Suprapubic skin (tissue), 4 donors: ENCODE data around the gene TBX19. TPM values are rescaled to one million over a fixed set of nuclear protein-coding genes. Genes with fewer than 3 reads are reported as not detected.
A peak's percentile ranks its signal among the peaks of the same experiment; 100 is the strongest.

ENCODE experiments used
- DNase-seq, 2 donors: peaks; one replicate each; pipeline ENCODE4 v3.0.0-alpha.2; 2019; ENCODE audit warnings: low spot score in 2 of 2
- H3K27ac ChIP-seq: fragments of 200-600 bp; sonication (generic); one replicate; pipeline ENCODE4 v1.5.1; 2019
- H3K27me3 ChIP-seq: fragments of 200-600 bp; sonication (generic); one replicate; pipeline ENCODE4 v1.5.1; 2019
- H3K36me3 ChIP-seq: fragments of 200-600 bp; sonication (generic); one replicate; pipeline ENCODE4 v1.5.1; 2019
- H3K4me1 ChIP-seq: fragments of 200-600 bp; sonication (generic); one replicate; pipeline ENCODE4 v1.5.1; 2019
- H3K4me3 ChIP-seq: fragments of 200-600 bp; sonication (generic); one replicate; pipeline ENCODE4 v1.5.1; 2019; ENCODE audit warnings: mild to moderate bottlenecking
- H3K9me3 ChIP-seq: fragments of 200-600 bp; sonication (generic); one replicate; pipeline ENCODE4 v1.5.1; 2019
- EP300 ChIP-seq: sonication (generic); formaldehyde crosslinking; IDR thresholded peaks from one replicate; pipeline ENCODE4 v1.6.1; 2017; ENCODE audit warnings: antibody characterized with exemption
- POLR2A ChIP-seq, 2 donors: fragments of 450-650 bp; IDR thresholded peaks; one replicate each; pipeline ENCODE4 v1.6.1; 2017; ENCODE audit warnings: antibody characterized with exemption in 2 of 2, mild to moderate bottlenecking in 2 of 2, moderate library complexity in 2 of 2
- POLR2AphosphoS5 ChIP-seq, 3 donors: sonication (generic); formaldehyde crosslinking; IDR thresholded peaks; one replicate each; pipeline ENCODE4 v1.6.1; 2017; ENCODE audit warnings: antibody characterized with exemption in 3 of 3
- WGBS: methylation state at CpG from one replicate; pipeline ENCODE4 v1.1.5; 2018; 5-methylcytosine and 5-hydroxymethylcytosine counted together
- total RNA-seq, 4 donors: library from RNA; depleted of rRNA; stranded (reverse); fragments of >200 nt; gene quantifications; one replicate each; pipeline ENCODE4 v1.1.0, GENCODE V29; 2016
- TF ChIP-seq, protein P1 (sequence below), 2 donors: fragments of 200-600 bp in 1 of 2; fragments of 450-650 bp in 1 of 2; sonication (generic) in 1 of 2; IDR thresholded peaks; one replicate each; pipeline ENCODE4 v1.5.1; 2016 to 2019; ENCODE audit warnings: antibody characterized with exemption in 2 of 2, mild to moderate bottlenecking in 1 of 2, moderate library complexity in 1 of 2

The TBX19 gene
- total RNA-seq, 4 donors from 2014 or later, result 1.8 to 6.7 (median 2.8) TPM

DNA sequence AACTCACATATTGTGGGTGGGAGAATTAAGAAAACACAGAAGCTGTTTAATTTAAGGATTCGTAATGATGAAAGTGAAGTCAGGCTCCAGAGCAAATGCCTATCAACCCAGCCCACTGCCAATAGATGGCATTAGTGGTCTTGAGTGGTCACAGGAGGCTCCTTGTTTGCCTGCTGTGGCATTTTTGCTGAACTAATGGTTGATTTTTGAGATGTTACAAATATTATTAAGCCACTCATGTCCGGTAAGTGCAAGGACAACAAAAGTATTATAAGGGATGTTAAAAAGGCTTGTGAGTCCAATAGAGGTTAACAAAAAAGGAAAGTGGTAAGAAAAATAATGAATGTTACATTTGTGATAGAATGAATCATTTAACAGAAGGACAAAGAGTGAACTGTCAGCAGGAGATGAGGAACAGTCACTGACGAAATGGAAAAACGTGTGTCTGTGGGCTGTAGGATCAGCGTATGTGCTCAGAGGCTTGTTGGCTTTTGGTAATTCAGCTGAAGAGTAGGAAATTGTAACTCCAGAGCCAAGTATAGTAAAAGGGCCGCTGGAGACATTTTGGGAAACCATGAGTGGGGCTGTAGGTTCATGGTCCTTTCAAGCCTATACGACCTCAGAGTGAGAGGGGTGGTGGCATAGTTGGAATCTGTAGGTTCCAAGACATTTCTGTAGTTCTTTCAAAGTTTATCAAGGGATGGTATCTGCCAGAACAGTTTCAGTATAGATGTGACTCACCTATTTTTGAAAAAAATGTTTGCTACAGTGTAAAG, 43.7 kb upstream of the TBX19 start:
- peaks cover 14% of the 10 kb centered on the region for H3K4me1 ChIP-seq
- H3K36me3 ChIP-seq, result peaks cover 76% of the 10 kb centered on the region
- H3K27me3 ChIP-seq, result no peaks in the 10 kb centered on the region
- TF ChIP-seq, protein P1, sequence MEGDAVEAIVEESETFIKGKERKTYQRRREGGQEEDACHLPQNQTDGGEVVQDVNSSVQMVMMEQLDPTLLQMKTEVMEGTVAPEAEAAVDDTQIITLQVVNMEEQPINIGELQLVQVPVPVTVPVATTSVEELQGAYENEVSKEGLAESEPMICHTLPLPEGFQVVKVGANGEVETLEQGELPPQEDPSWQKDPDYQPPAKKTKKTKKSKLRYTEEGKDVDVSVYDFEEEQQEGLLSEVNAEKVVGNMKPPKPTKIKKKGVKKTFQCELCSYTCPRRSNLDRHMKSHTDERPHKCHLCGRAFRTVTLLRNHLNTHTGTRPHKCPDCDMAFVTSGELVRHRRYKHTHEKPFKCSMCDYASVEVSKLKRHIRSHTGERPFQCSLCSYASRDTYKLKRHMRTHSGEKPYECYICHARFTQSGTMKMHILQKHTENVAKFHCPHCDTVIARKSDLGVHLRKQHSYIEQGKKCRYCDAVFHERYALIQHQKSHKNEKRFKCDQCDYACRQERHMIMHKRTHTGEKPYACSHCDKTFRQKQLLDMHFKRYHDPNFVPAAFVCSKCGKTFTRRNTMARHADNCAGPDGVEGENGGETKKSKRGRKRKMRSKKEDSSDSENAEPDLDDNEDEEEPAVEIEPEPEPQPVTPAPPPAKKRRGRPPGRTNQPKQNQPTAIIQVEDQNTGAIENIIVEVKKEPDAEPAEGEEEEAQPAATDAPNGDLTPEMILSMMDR (IDR thresholded peaks at IDR 0.05), result no peak
- no peak for TF ChIP-seq POLR2AphosphoS5 (IDR thresholded peaks at IDR 0.05)
- TF ChIP-seq EP300, result no peak
- no peak for TF ChIP-seq POLR2A (IDR thresholded peaks at IDR 0.05)
- H3K9me3 ChIP-seq, result no peaks in the 10 kb centered on the region
- no peak overlapping the region for H3K4me3 ChIP-seq
- DNase-seq, result no peak
- 73% methylated on average over 7 of the region's 7 CpGs for WGBS
- no peak overlapping the region for H3K27ac ChIP-seq

DNA sequence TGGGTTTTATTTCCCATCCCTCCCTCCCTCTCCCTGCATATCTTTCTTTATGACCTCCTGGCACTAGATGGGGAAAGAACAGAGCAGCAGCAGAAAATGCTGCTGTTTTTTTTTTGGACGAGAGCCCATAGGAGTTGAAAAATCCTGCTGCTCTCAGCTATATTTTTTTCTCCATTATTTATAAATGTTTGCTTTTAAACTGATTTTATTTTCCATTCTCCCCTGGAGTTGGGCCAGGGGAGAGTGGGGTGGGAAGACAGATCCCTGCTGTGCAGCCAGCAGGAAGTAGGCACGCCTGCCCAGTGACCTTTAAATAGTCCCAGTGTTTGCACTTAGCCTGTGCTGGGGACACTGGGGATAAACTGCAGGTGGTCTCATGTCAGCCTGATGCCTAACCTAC, 37.5 kb upstream of the TBX19 start:
- Histone ChIP-seq H3K27me3 (no peaks in the 10 kb centered on the region), H3K4me3 (no peak overlapping the region), H3K36me3 (peaks cover 73% of the 10 kb centered on the region), H3K4me1 (peaks cover 15% of the 10 kb centered on the region), H3K27ac (no peak overlapping the region), H3K9me3 (no peaks in the 10 kb centered on the region)
- DNase-seq, result no peak
- WGBS, result 50% methylated on average over 2 of the region's 2 CpGs
- TF ChIP-seq EP300, result no peak
- no peak for TF ChIP-seq POLR2A (IDR thresholded peaks at IDR 0.05)
- TF ChIP-seq, protein P1 (IDR thresholded peaks at IDR 0.05), result no peak
- TF ChIP-seq POLR2AphosphoS5 (IDR thresholded peaks at IDR 0.05), result no peak

DNA sequence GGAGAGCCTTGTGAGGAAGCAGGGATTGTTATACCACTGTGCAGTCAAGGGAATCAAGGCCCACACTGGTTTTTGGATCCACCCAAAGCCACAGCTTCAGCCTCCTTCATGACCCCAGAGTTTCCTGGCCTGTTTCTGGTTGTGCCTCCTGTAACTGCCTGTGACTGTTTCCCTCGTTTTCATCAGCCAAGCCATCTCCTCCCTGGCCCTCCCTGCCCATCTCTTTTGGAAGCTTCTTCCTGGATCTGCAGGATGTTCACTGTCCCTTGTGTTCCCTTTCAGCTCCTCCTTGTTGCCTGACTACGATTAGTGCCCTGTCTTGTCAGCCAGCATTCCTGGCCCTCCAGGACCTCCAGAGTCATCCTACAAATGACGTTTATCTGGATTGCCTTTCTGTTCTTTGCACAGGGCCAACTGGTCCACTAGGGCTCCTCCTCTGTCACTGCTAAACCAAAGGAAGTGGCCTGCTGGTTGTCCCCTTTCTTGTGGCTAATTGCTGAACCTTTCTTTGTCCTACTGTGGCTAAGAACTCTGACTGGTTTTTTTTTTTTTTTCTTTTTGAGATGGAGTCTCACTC, 37.0 kb upstream of the TBX19 start:
- H3K27me3 ChIP-seq, result no peaks in the 10 kb centered on the region
- no peak for DNase-seq

DNA sequence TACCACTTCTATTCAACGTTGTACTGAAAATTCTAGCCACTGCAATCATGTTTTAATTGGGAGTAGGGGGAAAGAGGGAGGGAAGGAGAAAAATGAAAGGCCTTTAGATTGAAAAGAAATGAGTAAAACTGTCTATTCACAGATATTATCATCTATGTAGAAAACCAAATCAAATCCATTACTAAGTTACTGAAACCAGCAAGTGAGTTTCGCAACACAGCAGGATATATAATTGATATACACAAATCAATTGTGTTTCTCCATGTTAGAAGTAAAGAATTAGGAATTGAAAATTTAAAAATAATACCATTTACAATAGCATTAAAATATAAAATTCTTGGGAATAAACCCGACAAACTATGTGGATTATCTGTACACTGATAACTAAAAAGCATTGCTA, 35.6 kb upstream of the TBX19 start:
- no peak overlapping the region for H3K27ac ChIP-seq
- H3K9me3 ChIP-seq, result no peaks in the 10 kb centered on the region
- no peak for DNase-seq
- no peak for TF ChIP-seq POLR2A (IDR thresholded peaks at IDR 0.05)
- TF ChIP-seq POLR2AphosphoS5 (IDR thresholded peaks at IDR 0.05), result no peak
- no peak for TF ChIP-seq EP300
- H3K4me1 ChIP-seq, result peaks cover 15% of the 10 kb centered on the region
- H3K36me3 ChIP-seq, result peaks cover 65% of the 10 kb centered on the region
- 92% methylated on average over 3 of the region's 3 CpGs for WGBS
- H3K4me3 ChIP-seq, result no peak overlapping the region
- H3K27me3 ChIP-seq, result no peaks in the 10 kb centered on the region

More for the DNA sequence above, 37.0 kb upstream of the TBX19 start:
- no peak overlapping the region for H3K4me3 ChIP-seq
- peaks cover 15% of the 10 kb centered on the region for H3K4me1 ChIP-seq
- H3K36me3 ChIP-seq, result peaks cover 68% of the 10 kb centered on the region
- 36% methylated on average over 3 of the region's 3 CpGs for WGBS
- peak overlapping the region; percentile 14 for H3K27ac ChIP-seq
- no peak for TF ChIP-seq POLR2A (IDR thresholded peaks at IDR 0.05)
- TF ChIP-seq, protein P1 (IDR thresholded peaks at IDR 0.05), result no peak
- TF ChIP-seq POLR2AphosphoS5 (IDR thresholded peaks at IDR 0.05), result no peak
- TF ChIP-seq EP300, result no peak
- no peaks in the 10 kb centered on the region for H3K9me3 ChIP-seq

DNA sequence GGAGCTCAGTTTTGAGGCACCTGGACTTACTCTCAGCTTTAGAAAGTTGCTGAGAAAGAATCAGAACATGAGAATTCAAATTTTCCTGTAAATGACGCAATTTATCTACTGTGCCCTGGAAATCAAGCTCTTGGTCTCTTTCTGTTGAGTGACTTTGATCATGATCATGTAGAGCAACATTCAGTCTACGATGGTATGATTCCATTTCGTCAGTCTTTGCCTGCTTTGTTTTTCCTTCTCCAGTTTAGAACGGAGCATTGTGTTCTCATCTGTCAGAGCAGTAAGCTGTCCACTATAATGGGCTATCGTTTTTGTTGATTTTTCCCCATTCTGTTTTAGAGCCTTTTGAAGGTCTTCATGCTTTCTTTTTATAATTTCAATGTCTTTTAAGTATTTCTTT, 34.2 kb upstream of the TBX19 start:
- TF ChIP-seq, protein P1 (IDR thresholded peaks at IDR 0.05), result no peak
- TF ChIP-seq POLR2A (IDR thresholded peaks at IDR 0.05), result no peak
- no peak for TF ChIP-seq POLR2AphosphoS5 (IDR thresholded peaks at IDR 0.05)
- TF ChIP-seq EP300, result no peak
- H3K27ac ChIP-seq, result no peak overlapping the region
- H3K9me3 ChIP-seq, result no peaks in the 10 kb centered on the region
- no peak overlapping the region for H3K4me3 ChIP-seq
- H3K4me1 ChIP-seq, result peaks cover 15% of the 10 kb centered on the region
- DNase-seq, result no peak
- WGBS, result 90% methylated on average over 5 of the region's 5 CpGs
- H3K36me3 ChIP-seq, result peaks cover 66% of the 10 kb centered on the region
- no peaks in the 10 kb centered on the region for H3K27me3 ChIP-seq
